Activated CD8-positive, alpha-beta T cell treated with anti-CD3 and anti-CD28 coated beads for 36 hours (primary cell): ENCODE data around the gene HSPB3. TPM values are rescaled to one million over a fixed set of nuclear protein-coding genes. Genes with fewer than 3 reads are reported as not detected.
"Not testable (repeated sequence)": the region's sequence is repeated elsewhere in the genome, so short reads cannot be mapped to it uniquely, and the experiment has no call there.

ENCODE experiments used
- ATAC-seq: fragments of 200-7000 bp; cut with Tn5 transposase; one replicate; pipeline ENCODE4 v1.10.0; 2021; ENCODE audit warnings: mild to moderate bottlenecking, moderate library complexity
- CTCF ChIA-PET: fragments of 350-600 bp; sonication (Branson Sonifier 250); formaldehyde crosslinking; loops from one replicate; lab custom pipeline; 2021; ENCODE audit warnings: antibody characterized with exemption; lab: Charles Lee
- POLR2A ChIA-PET: fragments of 350-600 bp; sonication (Branson Sonifier 250); formaldehyde crosslinking; loops from one replicate; lab custom pipeline; 2021; ENCODE audit warnings: antibody characterized with exemption; lab: Charles Lee
- DNase-seq: peaks from one replicate; pipeline ENCODE4 v3.0.0-alpha.2; 2020
- H3K27ac Mint-ChIP-seq: one replicate; pipeline ENCODE4 v1.8.0; 2021; ENCODE audit warnings: mild to moderate bottlenecking, mixed read lengths
- H3K27me3 Mint-ChIP-seq: one replicate; pipeline ENCODE4 v1.8.0; 2021; ENCODE audit warnings: mixed read lengths
- H3K36me3 Mint-ChIP-seq: one replicate; pipeline ENCODE4 v1.8.0; 2021; ENCODE audit warnings: low read depth, mixed read lengths
- H3K4me1 Mint-ChIP-seq: one replicate; pipeline ENCODE4 v1.8.0; 2021; ENCODE audit warnings: low read depth, mixed read lengths
- H3K4me3 Mint-ChIP-seq: one replicate; pipeline ENCODE4 v1.8.0; 2021; ENCODE audit warnings: mild to moderate bottlenecking, moderate library complexity, mixed read lengths
- H3K9me3 Mint-ChIP-seq: one replicate; pipeline ENCODE4 v1.8.0; 2021; ENCODE audit warnings: mixed read lengths
- intact Hi-C: fragments of 100-400 bp; cut with micrococcal nuclease; formaldehyde crosslinking; loops from one replicate; pipeline ENCODE4 v1.10.0; 2022
- total RNA-seq, 2 experiments: library from RNA; stranded (reverse); gene quantifications; one replicate each; pipeline ENCODE4 v1.2.3, GENCODE V29; 2021
- TF ChIP-seq, protein P1 (sequence below): fragments of 200-600 bp; IDR thresholded peaks from one replicate; pipeline ENCODE4 v1.8.0; 2022; ENCODE audit warnings: antibody characterized with exemption, mild to moderate bottlenecking

Gene HSPB3
- total RNA-seq, 2 experiments from 2014 or later: not detected

DNA sequence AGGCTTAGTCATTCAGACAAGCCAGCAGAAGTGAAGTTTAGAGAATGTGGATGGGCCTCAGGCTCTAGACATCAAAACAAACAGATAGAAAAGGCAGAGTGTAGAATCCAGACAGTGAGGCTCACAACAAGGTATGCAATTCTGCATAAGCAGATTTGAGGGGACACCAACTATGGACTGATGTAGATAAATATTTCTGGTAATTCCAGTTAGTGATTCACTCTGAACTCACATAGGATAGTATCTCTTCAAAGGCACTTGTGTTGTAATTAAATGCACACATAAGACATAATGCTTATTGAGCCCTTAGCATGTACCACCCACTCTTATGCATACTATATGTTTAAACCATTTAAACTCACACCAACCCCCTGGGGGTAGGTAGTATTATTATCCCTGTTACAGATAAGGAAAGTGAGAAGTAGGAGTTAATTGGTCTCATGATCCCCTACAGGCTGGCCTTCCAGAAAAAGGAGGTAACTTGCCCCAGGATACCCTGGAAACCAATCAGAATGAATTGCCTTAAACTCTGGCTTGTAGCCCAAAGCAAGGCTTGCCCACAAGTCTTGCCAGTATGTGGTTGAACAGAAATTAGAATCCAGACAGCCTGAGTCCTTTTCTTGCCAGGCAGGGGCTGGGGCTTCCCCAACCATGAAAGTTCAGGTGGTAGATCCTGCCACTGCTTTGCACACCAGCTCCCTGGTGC, 39.5 kb upstream of the HSPB3 start:
- ATAC-seq: no peak
- intact Hi-C loops: no loop called here
- TF ChIP-seq, protein P1, sequence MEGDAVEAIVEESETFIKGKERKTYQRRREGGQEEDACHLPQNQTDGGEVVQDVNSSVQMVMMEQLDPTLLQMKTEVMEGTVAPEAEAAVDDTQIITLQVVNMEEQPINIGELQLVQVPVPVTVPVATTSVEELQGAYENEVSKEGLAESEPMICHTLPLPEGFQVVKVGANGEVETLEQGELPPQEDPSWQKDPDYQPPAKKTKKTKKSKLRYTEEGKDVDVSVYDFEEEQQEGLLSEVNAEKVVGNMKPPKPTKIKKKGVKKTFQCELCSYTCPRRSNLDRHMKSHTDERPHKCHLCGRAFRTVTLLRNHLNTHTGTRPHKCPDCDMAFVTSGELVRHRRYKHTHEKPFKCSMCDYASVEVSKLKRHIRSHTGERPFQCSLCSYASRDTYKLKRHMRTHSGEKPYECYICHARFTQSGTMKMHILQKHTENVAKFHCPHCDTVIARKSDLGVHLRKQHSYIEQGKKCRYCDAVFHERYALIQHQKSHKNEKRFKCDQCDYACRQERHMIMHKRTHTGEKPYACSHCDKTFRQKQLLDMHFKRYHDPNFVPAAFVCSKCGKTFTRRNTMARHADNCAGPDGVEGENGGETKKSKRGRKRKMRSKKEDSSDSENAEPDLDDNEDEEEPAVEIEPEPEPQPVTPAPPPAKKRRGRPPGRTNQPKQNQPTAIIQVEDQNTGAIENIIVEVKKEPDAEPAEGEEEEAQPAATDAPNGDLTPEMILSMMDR: no peak
- no peaks in the 10 kb centered on the region for H3K27me3 Mint-ChIP-seq
- no peaks in the 10 kb centered on the region for H3K36me3 Mint-ChIP-seq
- ChIA-PET POLR2A (no interaction called here), CTCF (interaction anchor here (1.9 to 2.0 kb wide), 2 partner anchors 73 to 172 kb away, joined by 5 to 9 read pairs; no protein-coding TSS in a partner anchor)
- H3K4me3 Mint-ChIP-seq: no peak overlapping the region
- no peaks in the 10 kb centered on the region for H3K9me3 Mint-ChIP-seq
- no peak for DNase-seq
- no peaks in the 10 kb centered on the region for H3K4me1 Mint-ChIP-seq
- no peak overlapping the region for H3K27ac Mint-ChIP-seq

DNA sequence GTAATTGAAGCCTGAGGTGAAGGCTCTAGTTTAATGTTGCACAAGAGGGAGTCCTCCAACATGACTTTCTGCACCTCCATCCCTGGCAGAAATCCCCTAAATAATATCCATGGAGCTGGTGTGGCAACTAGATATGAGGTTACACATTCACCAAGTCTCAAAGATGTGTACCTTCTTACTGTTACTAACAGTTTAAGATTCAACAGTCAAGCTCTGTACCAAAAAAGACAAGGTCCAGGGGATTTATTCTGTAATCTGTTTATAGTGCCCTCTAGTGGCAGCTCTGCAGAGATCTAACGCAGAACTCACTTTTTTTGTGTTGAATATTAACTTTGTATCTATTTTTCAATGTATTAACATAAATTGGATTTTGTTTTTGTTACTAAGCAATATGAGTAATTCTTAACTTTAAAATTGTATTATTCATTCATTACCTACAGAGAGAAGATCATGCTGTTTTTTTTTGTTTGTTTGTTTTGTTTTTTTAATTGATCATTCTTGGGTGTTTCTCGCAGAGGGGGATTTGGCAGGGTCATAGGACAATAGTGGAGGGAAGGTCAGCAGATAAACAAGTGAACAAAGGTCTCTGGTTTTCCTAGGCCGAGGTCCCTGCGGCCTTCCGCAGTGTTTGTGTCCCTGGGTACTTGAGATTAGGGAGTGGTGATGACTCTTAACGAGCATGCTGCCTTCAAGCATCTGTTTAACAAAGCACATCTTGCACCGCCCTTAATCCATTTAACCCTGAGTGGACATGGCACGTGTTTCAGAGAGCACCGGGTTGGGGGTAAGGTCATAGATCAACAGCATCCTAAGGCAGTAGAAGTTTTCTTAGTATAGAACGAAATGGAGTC, 35.7 kb upstream of the HSPB3 start:
- POLR2A ChIA-PET: interaction anchor here (0.6 kb wide), 1 partner anchor 10 kb away, joined by 3 read pairs; no protein-coding TSS in a partner anchor
- TF ChIP-seq, protein P1: peak; percentile 86

DNA sequence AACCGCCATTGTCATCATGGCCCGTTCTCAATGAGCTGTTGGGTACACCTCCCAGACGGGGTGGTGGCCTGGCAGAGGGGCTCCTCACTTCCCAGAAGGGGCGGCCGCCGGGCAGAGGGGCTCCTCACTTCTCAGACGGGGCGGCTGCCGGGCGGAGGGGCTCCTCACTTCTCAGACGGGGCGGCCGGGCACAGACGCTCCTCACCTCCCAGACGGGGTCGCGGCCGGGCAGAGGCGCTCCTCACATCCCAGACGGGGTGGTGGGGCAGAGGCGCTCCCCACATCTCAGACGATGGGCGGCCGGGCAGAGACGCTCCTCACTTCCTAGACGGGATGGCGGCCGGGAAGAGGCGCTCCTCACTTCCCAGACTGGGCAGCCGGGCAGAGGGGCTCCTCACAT, 35.0 kb upstream of the HSPB3 start:
- H3K27me3 Mint-ChIP-seq, ATAC-seq, H3K27ac Mint-ChIP-seq, H3K4me3 Mint-ChIP-seq, intact Hi-C loops, DNase-seq, H3K9me3 Mint-ChIP-seq, H3K4me1 Mint-ChIP-seq, H3K36me3 Mint-ChIP-seq, CTCF ChIA-PET: not testable (repeated sequence)
- POLR2A ChIA-PET: interaction anchor here (0.6 kb wide), 1 partner anchor 9 kb away, joined by 3 read pairs; no protein-coding TSS in a partner anchor

More for the DNA sequence above, 35.7 kb upstream of the HSPB3 start:
- not testable (repeated sequence) for H3K36me3 Mint-ChIP-seq, H3K27ac Mint-ChIP-seq, H3K9me3 Mint-ChIP-seq, H3K4me1 Mint-ChIP-seq, H3K27me3 Mint-ChIP-seq, H3K4me3 Mint-ChIP-seq, ATAC-seq
- intact Hi-C loops: loop anchor here (2.0 kb wide), 1 partner anchor 177 kb away; no protein-coding TSS in a partner anchor
- peak; percentile 25 for DNase-seq
- CTCF ChIA-PET: interaction anchor here (0.6 to 1.3 kb wide), 37 partner anchors 9 to 992 kb away, joined by 3 to 26 read pairs (median 5); partner anchors contain the start of gene ARL15

DNA sequence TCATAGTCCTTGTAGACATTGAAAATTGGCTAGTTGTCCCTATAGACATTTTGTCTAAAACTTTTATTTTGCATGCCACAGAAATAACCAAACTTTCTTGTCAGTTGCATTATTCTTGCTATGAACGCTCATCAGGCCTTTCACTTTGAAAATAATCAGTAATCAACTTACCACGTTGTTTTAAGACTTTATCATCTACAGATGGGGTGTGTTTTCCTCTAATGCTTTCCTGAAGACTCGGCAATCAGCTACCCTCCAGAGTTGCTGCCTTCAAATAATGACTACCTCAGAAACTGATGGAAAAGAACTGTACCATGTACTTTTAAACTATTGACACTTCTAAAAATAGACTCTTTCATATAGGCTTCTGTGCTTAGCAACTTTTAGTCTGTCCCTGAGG, 33.5 kb upstream of the HSPB3 start:
- DNase-seq: no peak
- Mint-ChIP-seq H3K4me1 (no peaks in the 10 kb centered on the region), H3K4me3 (no peak overlapping the region), H3K27ac (no peak overlapping the region), H3K36me3 (no peaks in the 10 kb centered on the region), H3K27me3 (peaks cover 8% of the 10 kb centered on the region), H3K9me3 (no peaks in the 10 kb centered on the region)
- ATAC-seq: no peak
- POLR2A ChIA-PET: no interaction called here
- TF ChIP-seq, protein P1: no peak
- intact Hi-C loops: no loop called here
- CTCF ChIA-PET: interaction anchor here (0.7 to 1.3 kb wide), 3 partner anchors 68 to 178 kb away, joined by 3 to 5 read pairs (median 3); no protein-coding TSS in a partner anchor

DNA sequence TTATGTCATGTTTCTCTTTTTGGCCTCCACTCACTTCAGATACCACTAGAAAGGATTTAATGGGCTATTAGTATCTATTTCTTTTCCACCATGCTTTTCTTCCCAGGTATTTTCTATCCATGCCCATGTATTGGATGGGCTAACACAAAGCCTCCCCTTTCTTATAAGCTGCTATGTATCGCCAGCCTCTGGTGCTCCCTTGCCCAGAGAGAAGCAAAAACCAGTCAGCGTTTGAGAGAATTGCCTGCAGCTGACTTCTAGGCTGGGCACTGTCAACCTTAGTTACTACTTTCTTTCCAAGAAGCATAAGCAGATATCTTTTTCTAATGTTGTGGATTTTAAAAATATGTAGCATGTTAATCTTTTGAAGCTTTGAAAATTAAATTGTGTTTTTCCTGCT, 30.2 kb upstream of the HSPB3 start:
- intact Hi-C loops: no loop called here
- Mint-ChIP-seq H3K4me3 (no peak overlapping the region), H3K9me3 (no peaks in the 10 kb centered on the region), H3K27me3 (peaks cover 10% of the 10 kb centered on the region), H3K4me1 (no peaks in the 10 kb centered on the region), H3K36me3 (no peaks in the 10 kb centered on the region), H3K27ac (no peak overlapping the region)
- TF ChIP-seq, protein P1: no peak
- ChIA-PET POLR2A (no interaction called here), CTCF (interaction anchor here (0.7 to 3.0 kb wide), 4 partner anchors 18 to 182 kb away, joined by 3 to 12 read pairs (median 7); no protein-coding TSS in a partner anchor)
- DNase-seq (no peak), ATAC-seq (no peak)
